Body of pancreas (tissue), 4 donors: Measurements from ENCODE around the gene ELOB.

Experiments
- POLR2A ChIP-seq, 3 donors: fragments of 450-650 bp; IDR thresholded peaks; one replicate each; pipeline ENCODE4 v1.6.1; 2016; ENCODE audit warnings: antibody characterized with exemption in 3 of 3, mild to moderate bottlenecking in 2 of 3
- TF ChIP-seq, protein P1 (sequence below), 7 experiments: fragments of 450-650 bp in 4 of 7; fragments of 200-600 bp in 3 of 7; sonication (generic) in 3 of 7; IDR thresholded peaks; one replicate each; pipeline ENCODE4 v1.5.1; 2016 to 2019; ENCODE audit warnings: antibody characterized with exemption in 7 of 7

DNA sequence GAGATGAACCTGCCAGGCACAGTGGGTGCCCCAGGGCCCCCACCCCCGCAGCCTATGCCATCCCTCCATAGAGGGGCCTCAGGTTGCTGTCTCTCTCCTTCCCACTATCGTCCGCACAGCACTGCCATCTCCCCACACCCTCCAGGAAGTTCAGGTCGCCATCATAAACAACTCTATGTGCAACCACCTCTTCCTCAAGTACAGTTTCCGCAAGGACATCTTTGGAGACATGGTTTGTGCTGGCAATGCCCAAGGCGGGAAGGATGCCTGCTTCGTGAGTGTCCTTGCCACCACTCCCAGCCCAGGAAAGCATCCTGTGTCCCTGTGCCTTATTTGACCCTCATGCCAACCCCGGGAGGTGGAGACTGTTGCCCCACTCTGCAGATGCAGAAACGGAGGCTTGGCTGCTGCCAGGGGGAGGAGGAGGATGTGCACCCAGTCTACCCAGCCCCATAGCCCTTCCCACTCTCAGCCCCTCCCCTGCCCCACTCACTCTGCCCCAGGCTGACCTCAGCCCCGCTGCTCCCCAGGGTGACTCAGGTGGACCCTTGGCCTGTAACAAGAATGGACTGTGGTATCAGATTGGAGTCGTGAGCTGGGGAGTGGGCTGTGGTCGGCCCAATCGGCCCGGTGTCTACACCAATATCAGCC lies 43.9 kb upstream of the ELOB start:
- TF ChIP-seq POLR2A (IDR thresholded peaks at IDR 0.05) = no peak
- TF ChIP-seq, protein P1, sequence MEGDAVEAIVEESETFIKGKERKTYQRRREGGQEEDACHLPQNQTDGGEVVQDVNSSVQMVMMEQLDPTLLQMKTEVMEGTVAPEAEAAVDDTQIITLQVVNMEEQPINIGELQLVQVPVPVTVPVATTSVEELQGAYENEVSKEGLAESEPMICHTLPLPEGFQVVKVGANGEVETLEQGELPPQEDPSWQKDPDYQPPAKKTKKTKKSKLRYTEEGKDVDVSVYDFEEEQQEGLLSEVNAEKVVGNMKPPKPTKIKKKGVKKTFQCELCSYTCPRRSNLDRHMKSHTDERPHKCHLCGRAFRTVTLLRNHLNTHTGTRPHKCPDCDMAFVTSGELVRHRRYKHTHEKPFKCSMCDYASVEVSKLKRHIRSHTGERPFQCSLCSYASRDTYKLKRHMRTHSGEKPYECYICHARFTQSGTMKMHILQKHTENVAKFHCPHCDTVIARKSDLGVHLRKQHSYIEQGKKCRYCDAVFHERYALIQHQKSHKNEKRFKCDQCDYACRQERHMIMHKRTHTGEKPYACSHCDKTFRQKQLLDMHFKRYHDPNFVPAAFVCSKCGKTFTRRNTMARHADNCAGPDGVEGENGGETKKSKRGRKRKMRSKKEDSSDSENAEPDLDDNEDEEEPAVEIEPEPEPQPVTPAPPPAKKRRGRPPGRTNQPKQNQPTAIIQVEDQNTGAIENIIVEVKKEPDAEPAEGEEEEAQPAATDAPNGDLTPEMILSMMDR (IDR thresholded peaks at IDR 0.05) = no peak
